Subcutaneous adipose tissue (tissue), 4 donors: ENCODE results near the gene MBOAT1. TPM values are rescaled to one million over a fixed set of nuclear protein-coding genes. Genes with fewer than 3 reads are reported as not detected.

Experiments used
- total RNA-seq, 4 donors: library from RNA; depleted of rRNA; stranded (reverse); fragments of >200 nt; gene quantifications; one replicate each; pipeline ENCODE4 v1.1.0, GENCODE V29; 2016
- TF ChIP-seq, protein P1 (sequence below): fragments of 450-650 bp; IDR thresholded peaks from one replicate; pipeline ENCODE4 v1.5.1; 2016; ENCODE audit warnings: low read depth, mild to moderate bottlenecking, control low read depth, antibody characterized with exemption, moderate library complexity

MBOAT1 gene
- total RNA-seq, 4 donors from 2014 or later = 7.7 to 15.6 (median 12.9) TPM

GRCh38 chr6:20210158-20210557, 2.1 kb downstream of the MBOAT1 start:
- TF ChIP-seq, protein P1, sequence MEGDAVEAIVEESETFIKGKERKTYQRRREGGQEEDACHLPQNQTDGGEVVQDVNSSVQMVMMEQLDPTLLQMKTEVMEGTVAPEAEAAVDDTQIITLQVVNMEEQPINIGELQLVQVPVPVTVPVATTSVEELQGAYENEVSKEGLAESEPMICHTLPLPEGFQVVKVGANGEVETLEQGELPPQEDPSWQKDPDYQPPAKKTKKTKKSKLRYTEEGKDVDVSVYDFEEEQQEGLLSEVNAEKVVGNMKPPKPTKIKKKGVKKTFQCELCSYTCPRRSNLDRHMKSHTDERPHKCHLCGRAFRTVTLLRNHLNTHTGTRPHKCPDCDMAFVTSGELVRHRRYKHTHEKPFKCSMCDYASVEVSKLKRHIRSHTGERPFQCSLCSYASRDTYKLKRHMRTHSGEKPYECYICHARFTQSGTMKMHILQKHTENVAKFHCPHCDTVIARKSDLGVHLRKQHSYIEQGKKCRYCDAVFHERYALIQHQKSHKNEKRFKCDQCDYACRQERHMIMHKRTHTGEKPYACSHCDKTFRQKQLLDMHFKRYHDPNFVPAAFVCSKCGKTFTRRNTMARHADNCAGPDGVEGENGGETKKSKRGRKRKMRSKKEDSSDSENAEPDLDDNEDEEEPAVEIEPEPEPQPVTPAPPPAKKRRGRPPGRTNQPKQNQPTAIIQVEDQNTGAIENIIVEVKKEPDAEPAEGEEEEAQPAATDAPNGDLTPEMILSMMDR = no peak

DNA sequence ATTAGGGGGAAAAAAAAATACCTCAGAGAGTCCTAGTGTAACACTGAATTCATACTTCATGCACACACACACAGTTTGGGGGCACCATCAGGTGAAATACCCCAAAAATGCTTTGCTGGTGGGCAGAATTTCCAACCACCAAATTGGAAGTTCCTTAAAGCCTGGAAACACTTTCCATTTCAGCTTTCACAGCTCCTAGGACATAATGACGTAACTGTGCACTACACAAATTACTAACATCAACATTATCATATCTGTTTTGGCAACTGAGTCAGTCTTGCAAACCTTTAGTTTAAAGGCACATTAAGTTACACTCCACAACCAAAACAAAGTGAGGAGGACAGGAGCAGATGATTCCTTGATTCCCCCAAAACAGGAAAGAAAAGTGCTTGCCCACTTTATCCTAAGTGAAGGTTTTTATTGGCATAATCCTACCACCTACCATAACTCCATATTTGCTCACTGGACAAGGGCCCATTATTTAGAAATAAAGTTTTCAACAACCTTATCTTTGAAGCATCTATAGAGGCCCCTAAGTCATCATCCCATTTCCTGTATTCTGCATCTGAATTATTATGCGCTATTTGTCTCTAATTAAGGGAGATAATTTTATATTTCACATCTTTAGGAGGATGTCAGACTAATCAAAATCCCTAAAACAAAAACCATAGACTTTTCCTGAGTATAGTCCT, 3.4 kb downstream of the MBOAT1 start:
- TF ChIP-seq, protein P1 = no peak

DNA sequence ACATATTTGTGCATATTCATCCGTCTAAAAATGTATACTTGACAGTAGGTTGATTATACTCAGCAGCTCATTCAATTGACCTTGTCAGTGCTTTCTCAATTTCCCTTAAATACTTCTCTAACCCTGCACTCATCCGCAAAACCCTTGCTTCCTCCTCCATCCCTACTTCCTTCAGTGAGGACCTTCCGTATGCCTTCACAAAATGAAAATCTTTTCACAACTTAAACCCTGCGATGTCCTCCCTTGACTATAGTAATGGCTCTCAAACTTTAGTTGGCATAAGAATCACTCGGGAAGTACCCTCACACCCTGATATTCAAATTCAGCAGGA, 5.2 kb downstream of the MBOAT1 start:
- TF ChIP-seq, protein P1 = no peak

DNA sequence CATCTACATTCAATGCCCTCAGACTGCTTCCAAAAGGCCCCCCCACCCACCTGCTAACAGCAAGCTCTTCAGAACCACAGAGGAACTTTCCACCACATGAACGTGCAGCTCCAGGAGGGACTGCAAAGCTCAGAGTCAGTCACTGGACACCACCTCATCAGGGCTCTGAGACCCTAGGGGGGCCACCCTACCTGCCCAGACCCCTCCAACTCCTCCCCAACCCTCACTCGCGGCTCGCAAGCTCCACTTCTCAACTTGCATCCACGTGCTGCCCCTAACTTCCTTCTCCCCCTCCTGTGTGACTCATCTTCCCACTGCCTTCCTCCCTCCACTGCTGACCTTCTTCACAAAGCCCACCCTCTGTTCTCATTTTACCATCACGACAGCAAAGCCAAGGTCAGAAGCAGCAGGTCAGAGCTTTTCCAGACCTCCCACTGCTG, 6.5 kb downstream of the MBOAT1 start:
- TF ChIP-seq, protein P1 = no peak

DNA sequence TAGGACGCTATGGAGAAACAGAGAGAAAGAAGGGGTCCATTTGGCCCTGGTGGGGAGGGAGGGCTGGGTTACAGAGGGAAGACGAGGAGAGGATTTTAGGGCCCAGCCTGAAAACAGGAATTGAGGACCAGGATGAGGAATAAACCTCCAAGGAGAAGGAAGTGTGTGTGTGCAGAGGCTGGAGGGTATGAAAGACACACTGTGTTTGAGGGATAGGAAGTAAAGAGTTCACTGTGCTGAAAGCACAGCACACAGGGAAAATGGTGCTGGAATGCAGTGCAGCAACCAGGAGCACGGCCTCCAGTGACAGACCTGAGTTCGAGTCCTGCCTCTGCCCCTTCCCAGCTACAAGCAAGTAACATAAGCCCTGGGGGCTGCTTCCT, 7.8 kb downstream of the MBOAT1 start:
- TF ChIP-seq, protein P1 = no peak

GRCh38 chr6:20203561-20204511, 8.4 kb downstream of the MBOAT1 start:
- TF ChIP-seq, protein P1 = no peak

DNA sequence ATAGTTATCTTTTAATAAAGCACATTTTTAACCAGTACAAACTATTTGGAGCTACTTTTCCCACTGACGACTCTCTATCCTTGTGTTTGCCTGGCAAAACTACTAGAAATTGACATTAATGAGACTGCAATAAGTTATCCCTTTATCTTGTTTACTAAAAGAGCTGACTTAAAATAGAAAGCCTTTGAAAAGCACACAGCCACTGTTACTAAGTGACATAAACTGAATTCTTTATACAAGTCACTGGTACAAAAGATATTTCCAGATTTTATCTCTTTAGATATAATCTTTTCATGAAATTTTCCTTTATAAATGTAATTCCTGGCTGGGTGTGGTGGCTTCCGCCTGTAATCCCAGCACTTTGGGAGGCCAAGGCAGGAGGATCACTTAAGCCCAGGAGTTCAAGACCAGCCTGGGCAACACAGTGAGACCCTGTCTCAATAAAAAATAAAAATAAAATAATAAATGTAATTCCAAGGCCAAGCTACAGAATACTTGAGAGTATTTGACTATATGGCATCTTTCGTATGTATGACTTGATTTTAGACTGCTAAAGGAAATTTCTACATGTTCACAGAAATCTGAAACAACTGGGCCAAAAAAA, 9.5 kb downstream of the MBOAT1 start:
- TF ChIP-seq, protein P1 = no peak
